Adipose tissue (tissue), 3 donors: Measurements from ENCODE around the gene CRY2. TPM values are rescaled to one million over a fixed set of nuclear protein-coding genes. Genes with fewer than 3 reads are reported as not detected.
A peak's percentile ranks its signal among the peaks of the same experiment; 100 is the strongest.
"Not testable (repeated sequence)": the region's sequence is repeated elsewhere in the genome, so short reads cannot be mapped to it uniquely, and the experiment has no call there.

Source experiments
- H3K27ac ChIP-seq: one replicate; pipeline ENCODE4 v1.5.1; 2013; ENCODE audit warnings: low read depth, low read length
- WGBS, 3 donors: extraction: QIAGEN DNeasy Blood & Tissue Kit; methylation state at CpG; one replicate each; pipeline ENCODE4 v1.1.7; 2013; 5-methylcytosine and 5-hydroxymethylcytosine counted together
- polyA plus RNA-seq, 3 donors: library from polyadenylated mRNA; stranded (reverse); fragments of 200-250 nt; gene quantifications; one replicate each; pipeline ENCODE4 v1.2.3, GENCODE V29; 2013
- donor health status: healthy with polysubstance abuse.
- donor health status: Bipolar disorder and iron deficiency.
- donor health status: healthy.

Gene CRY2
- polyA plus RNA-seq, 3 donors = 14.8 to 60.8 (median 16.2) TPM

DNA sequence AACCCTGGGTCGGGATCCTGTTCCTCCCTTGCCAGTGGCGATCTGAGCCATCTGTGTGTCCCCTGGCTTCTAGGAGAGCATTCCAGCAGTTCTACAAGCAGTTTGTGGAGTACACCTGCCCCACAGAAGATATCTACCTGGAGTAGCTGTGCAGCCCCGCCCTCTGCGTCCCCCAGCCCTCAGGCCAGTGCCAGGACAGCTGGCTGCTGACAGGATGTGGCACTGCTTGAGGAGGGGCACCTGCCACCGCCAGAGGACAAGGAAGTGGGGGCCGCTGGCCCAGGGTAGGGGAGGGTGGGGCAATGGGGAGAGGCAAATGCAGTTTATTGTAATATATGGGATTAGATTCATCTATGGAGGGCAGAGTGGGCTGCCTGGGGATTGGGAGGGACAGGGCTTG lies 58.3 kb downstream of the CRY2 start:
- 36 to 66% (median 51%) methylated on average over 6 of the region's 6 CpGs for WGBS, 3 donors
- not testable (repeated sequence) for H3K27ac ChIP-seq

DNA sequence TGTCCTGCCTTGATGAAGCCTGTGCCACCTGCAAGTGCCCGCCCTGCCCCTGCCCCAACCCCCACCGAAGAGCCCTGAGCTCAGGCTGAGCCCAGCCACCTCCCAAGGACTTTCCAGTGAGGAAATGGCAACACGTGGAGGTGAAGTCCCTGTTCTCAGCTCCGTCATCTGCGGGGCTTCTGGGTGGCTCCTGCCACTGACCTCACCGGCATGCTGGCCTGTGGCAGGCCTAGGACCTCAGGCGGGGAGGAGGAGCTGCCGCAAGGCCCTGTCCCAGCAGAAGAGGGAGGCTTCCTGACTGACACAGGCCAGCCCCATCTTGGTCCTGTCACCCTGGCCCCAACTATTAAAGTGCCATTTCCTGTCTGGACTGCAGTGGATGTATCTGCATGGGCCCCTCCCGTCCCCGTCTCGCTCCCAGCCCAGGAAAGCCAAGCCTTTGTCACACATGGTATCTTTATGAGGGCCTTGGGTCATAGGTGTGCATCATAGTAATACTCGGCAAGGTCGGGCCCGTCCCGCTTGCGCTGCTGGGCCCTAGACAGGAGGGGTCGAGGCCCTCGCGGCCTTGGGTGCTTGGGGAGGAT lies 58.9 kb downstream of the CRY2 start:
- WGBS, 3 donors = 44 to 64% (median 55%) methylated on average over 19 of the region's 19 CpGs
- no peak overlapping the region for H3K27ac ChIP-seq

- 51 to 68% (median 65%) methylated on average over 16 to 18 of the region's 18 CpGs for WGBS, 3 donors
- H3K27ac ChIP-seq = no peak within 1 kb of the TSS
Observed at GRCh38 chr11:45906965-45907611, 59.8 kb downstream of the CRY2 start, which contains the start of gene FREY1. TSS of gene FREY1 (minus strand) at chr11:45907271. CDS start at chr11:45907245, 26 bp downstream.

DNA sequence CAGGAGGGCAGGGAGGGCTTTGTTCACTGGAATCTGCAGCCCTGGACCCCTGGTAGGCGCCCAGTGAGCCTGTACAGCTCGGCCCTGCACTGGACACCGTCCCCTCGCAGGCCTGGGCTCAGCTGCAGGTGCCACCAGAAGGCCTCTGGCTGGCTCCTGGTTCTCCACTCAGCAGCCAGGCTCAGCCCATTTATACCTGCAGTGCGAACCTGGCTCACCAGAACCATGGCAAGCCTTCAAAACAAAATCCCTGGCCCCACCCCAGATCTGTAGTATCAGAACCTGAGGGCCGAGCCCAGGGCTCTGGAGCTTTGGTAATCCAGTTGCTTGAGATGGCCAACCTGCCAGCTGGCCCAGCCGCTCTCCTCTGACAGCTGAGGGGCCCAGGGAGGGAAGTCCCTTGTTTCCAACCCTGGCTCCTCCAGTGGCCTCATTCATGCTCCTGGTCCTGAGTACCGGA lies 60.7 kb downstream of the CRY2 start:
- 51 to 76% (median 70%) methylated on average over 8 of the region's 8 CpGs for WGBS, 3 donors

DNA sequence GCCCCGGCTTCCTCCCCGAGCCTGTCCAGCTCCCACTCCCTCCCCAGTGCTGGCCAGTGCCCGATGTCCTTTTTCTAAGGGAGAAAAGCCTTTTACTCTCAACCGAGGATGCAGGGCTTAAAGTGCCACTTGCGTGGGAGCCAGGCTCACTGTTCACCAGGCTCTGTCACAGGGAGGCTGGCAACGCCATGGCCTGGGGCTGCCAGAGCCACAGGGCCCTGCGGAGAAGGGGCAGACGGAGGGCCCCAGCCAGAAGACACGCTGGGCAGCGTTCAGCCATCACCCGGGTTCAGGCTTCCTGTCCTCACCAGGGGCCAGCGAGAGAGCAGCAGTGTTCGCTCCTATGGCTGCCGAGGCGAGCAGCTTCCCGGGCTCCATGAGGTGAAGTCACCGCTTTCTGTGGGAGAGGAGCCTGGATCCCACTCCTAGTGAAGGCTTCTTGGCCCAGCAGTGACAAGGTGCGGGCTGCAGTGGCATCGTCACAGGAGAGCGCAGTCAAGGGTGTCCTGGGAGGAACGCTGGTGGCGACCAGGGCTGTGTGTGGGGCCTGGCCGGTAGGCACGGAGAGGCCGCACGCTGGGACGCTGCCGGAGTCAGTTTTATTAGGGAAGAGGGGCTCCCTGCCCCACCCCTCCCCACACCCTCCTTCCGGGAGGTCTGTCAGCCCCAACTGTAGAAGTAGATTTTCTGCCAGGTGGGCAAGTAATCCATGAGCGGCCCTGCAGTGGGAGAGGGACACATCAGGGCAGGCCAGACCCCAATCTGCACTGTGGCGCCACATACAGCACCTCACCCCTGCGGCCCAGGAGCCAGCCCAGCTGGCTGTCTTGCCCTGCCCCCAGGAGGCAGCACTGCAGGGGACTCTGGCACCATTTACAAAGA lies 62.6 kb downstream of the CRY2 start:
- WGBS, 3 donors = 87 to 92% (median 90%) methylated on average over 28 to 32 of the region's 32 CpGs
- no peak overlapping the region for H3K27ac ChIP-seq

More for the DNA sequence above, 60.7 kb downstream of the CRY2 start:
- no peak overlapping the region for H3K27ac ChIP-seq

GRCh38 chr11:45910623-45911022 lies 63.3 kb downstream of the CRY2 start:
- H3K27ac ChIP-seq = no peak overlapping the region
- WGBS, 3 donors = 73 to 89% (median 74%) methylated on average over 9 of the region's 9 CpGs

- no peak overlapping the region for H3K27ac ChIP-seq
- WGBS, 3 donors = 94 to 98% (median 94%) methylated on average over 18 to 19 of the region's 19 CpGs
Observed at GRCh38 chr11:45913514-45913913, 66.2 kb downstream of the CRY2 start.

DNA sequence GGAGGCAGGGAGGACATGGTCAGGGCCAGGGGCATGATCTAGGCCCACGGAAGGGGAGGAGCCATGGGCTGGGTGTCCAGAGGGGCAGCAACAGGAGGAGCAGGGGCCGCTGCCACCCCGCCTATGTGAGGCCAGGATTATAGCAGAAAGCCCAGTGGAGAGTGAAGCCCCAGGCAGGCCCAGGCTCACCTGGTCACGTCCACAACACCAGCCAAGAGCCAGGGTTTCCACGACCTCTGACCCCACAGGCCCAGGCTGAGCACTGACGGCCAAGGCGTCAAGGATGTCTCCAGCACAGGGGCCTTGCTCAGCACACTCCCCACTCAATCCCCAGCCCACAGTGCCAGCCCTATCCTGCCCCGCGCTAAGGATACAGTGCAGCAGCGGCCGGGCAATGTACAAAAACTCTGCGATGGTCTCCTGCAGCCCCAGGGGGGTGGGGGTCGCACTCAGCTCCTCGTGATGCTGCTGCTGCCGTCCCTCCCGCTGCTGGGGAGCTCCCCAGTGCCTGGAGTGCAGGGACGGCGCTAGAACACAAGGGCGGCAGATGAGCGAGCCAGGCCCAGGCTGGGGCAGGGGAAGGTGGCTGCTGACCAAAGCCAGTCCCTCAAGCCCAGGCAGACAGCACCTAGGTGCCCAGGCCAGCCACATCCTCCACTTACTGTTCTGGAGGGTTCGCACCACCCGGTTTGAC lies 66.8 kb downstream of the CRY2 start:
- no peak overlapping the region for H3K27ac ChIP-seq
- 86 to 91% (median 88%) methylated on average over 20 to 22 of the region's 22 CpGs for WGBS, 3 donors

GRCh38 chr11:45915446-45915845 lies 68.2 kb downstream of the CRY2 start:
- 83 to 87% (median 86%) methylated on average over 13 of the region's 13 CpGs for WGBS, 3 donors
- H3K27ac ChIP-seq = no peak overlapping the region

- peak overlapping the region; percentile 39 for H3K27ac ChIP-seq
- WGBS, 3 donors = 4 to 7% (median 5%) methylated on average over 16 of the region's 16 CpGs
Observed at GRCh38 chr11:45917286-45917622, 70.0 kb downstream of the CRY2 start.

DNA sequence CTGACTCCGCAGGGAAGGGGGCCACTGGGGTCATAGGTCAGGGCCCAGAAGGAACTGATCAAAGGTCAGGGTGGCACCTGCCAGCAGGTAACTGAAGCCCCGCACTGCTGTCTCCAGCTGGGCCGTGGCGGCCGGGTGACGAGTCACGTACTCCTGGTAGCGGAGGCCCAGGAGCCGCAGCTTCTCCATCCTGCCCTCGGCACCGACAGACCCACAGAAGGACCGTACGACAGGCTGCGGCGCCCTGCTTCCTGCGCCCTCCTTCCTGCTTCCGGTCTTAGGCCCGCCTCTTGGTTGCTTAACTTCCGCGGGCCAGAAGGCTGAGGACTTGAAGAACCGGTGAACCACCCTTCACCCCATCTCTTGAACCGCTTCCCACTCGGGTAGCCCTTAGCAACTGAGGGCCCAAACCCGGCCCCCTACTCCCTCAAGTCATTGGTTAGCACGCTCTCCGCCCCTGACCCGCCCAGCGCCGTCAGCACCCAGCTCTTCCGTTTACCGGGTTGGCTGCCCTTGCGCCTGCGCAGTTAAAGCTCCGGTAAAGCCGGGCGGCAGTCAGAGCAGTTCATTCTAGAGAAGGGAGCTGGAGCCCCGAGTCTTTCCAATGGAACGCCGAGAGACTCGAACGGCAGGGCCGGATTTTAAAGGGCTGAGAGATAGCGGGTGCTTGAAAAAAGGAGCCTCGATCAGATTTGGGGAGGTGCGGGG lies 70.5 kb downstream of the CRY2 start, which contains the start of gene PEX16:
Gene PEX16, minus strand, starts transcription at position 255 of the 708 bp plus-strand sequence. Its CDS starts 66 bp downstream, at position 189.
- WGBS, 3 donors = 0 to 1% (median 0%) methylated on average over 44 to 45 of the region's 45 CpGs

DNA sequence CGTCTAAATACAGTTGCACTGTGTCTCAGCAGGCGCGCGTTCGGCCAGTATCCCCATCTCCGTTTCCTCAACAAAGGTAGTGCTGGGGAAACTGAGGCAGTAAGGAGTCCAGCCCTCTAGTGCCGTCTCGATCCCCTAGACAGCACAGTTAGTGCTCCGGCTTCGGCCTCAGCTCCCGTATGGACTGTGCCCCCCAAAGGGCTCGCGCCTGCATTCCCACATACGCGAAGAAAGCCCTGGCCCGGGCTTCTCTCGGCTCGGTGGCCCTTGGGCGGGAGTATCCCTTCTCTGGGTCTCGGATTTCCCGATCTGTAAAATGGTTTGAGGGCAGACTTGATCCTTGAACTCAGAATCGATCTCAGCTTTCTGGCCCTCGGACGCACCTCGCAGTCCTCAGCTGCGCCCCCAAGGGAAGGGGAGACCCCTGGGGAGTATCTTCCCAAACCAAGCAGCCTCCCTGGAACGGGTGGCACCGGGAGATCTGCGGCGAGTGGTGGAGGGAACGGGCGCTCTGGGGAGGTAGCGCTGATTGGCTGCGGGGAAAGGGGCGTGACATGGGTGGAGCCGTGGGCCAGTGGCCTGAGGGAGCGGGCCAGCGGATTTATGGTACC lies 71.2 kb downstream of the CRY2 start:
- 0 to 1% (median 0%) methylated on average over 38 of the region's 38 CpGs for WGBS, 3 donors

More for the DNA sequence above, 70.5 kb downstream of the CRY2 start, which contains the start of gene PEX16:
- H3K27ac ChIP-seq = peak within 1 kb of the TSS; percentile 39

DNA sequence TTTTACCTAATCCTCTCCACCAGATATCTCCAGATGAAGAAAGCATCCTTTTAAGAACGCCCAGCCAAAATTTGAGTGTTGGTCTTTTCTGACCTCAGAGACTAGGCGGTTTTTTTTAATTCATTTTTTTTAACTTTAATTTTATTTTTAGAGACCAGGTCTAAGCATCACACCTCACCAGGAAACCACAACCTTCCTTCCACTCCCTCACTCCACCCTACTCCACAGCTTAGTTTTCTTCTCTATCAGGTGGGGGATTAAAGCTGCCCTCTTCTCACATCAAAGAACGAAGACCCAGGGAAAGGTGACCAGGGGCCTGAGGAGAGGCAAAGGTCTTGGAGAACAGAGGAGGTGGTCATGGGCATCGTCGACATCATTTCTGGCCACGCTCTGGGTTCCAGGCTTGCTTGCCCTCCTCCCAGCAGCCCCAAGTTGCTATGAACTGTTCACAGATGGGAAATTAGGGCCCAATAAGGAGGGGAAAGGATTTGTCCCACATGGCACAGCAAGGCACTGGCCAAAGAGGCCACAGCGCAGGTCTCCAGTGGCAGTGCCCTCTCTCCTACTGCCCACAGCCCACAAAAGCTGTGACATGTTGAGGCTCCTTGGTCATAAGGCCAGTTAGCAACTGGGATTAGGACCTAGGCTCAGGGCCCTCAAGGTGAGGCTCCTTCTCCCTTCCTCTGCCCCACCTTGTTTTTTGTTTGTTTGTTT lies 71.8 kb downstream of the CRY2 start:
- no peak overlapping the region for H3K27ac ChIP-seq
- WGBS, 3 donors = 57 to 72% (median 59%) methylated on average over 7 of the region's 7 CpGs

More for the DNA sequence above, 71.2 kb downstream of the CRY2 start:
- no peak overlapping the region for H3K27ac ChIP-seq

- no peak overlapping the region for H3K27ac ChIP-seq
- WGBS, 3 donors = 65 to 79% (median 79%) methylated on average over 13 of the region's 13 CpGs
Observed at GRCh38 chr11:45919806-45920530, 72.7 kb downstream of the CRY2 start.

DNA sequence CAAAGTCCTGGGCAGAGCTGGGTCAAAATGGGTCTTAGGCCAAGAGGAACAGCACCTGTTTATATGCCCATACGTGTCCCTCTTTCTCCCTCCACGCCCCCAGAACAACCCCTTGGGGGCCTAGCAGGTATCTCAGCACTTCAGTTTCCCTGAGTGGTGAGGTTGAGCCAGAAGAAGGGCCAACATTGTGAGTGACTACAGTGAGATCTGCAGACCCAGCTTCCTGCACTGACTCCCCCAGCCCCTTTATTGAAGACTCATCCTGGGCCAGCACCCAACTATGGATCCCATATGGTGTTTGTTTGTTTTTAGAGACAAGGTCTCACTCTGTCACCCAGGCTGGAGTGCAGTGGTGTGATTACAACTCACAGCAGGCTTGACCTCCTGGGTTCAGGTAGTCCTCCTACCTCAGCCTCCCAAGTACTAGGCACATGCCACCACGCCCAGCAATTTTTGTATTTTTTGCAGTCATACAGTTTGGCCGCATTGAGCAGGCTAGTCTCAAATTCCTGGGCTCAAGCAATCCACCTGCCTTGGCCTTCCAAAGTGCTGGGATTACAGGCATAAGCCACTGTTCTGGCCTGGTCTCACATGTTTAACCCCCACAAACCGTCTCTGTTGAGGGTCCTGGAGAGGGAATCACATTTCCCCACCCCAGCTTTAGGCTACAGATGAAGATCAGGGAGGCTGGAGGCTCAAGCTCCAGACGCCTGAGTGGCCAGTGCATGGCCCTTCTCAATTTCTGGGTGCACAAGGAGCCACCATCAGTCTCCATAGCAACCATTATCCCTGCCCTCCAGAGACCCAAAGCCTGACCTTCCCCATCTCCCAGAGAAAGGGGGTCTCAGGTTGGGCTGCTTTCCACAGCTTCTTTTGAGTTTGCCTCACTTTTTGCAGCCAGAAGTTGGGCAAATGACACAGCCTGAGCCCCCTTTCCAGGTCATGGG lies 73.5 kb downstream of the CRY2 start:
- WGBS, 3 donors = 84 to 94% (median 87%) methylated on average over 6 of the region's 6 CpGs
- no peak overlapping the region for H3K27ac ChIP-seq
